ENCODE results near the gene P2RY11.

DNA sequence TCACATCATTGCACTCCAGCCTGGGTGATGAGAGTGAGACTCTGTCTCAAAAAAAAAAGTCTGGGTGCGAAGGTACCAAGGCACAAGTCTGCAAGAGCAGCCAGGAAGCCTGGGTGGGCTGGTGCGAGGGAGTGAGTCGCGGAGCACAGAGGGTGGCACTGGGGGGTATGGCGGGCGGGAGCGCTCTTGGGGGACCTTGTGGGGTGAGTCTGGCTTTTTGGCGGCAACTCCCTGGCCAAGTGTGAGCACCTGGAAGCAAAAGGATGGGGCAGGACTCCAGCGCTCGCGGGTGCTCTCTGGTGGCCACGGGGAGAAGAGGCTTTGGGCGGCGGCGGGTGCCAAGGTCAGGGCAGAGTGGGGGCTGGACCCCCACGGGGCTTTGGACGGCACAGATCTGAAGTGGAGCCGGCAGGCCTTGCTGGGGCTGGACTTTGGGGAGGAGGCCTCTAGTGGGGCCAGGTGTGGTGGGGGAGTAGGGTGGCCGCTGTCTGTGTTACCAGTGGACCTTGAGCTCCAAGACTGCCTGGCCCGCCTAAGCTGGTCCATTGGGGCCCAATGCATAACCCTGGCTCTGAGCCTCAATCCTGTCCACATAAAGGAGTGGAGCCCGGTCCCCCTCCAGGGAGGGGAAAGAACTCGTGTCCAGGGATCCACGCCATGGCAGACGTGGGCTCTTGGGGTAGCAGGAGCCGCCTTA lies 1.6 kb downstream of the P2RY11 start:
- TF ChIP-seq CTCF (IDR thresholded peaks at IDR 0.05) (peak; percentile 56 to 72 (median 62)), POLR2A (IDR thresholded peaks at IDR 0.05) (no peak), EP300 (IDR thresholded peaks at IDR 0.05; ENCODE audit: low read depth) (no peak)
